Measurements from ENCODE around the gene ATG2A.
A peak's percentile ranks its signal among the peaks of the same experiment; 100 is the strongest.
"Not testable (repeated sequence)": the region's sequence is repeated elsewhere in the genome, so short reads cannot be mapped to it uniquely, and the experiment has no call there.

The ATG2A gene

DNA sequence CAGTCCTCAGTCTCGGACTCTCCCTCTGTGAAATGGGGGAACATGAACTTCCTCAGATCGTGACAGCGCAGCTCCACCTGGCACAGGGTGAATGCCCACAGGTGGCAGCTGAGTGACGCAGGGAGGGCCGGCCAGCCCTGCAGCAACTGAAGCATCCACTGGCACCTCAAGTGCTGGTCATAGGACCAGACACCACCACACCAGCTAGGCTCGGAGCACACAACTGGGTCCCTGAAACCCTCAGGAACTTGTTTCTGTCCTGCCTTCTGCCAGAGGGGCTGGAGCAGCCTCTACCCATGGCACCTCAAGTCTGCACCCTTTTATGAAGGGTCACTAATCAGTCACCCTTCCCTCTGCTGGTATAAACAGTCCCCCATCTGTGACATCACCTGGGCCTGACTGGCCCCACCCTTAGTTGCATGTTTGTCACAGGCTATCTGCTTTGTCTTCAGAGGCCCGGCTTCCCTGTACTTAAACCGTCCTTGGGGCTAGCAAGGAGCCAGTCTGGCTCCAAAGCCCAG lies 65.1 kb downstream of the ATG2A start:
- no peak for DNase-seq

DNA sequence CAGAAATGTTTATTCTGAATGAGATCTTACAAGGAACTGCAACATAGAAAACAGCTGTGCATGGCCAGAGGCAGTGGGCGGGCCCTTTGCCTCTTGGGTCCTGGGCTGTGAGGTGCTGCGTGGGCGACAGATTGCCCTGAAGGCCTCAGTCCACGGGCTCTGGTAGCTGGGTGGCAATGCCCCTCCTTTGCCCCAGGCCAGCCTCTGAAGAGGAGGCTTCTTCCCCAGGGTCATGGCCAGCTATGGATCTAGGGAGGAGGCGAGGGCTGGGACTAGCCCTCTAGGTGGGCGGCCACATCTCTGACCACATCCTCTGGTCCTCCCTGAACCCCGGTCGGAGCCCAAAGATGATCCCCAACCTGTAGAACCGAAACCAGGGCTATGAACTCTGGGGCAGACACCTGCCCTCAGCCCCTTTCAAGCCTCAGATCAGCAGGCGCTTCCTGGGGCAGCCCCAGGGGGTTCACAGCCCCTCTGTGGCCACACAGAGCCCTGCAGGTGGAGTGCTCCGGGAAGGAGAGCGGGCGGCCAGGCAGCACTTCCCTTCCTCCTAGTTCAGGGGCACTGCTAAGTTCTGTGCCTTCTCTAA lies 65.9 kb downstream of the ATG2A start:
- no peak for DNase-seq

DNA sequence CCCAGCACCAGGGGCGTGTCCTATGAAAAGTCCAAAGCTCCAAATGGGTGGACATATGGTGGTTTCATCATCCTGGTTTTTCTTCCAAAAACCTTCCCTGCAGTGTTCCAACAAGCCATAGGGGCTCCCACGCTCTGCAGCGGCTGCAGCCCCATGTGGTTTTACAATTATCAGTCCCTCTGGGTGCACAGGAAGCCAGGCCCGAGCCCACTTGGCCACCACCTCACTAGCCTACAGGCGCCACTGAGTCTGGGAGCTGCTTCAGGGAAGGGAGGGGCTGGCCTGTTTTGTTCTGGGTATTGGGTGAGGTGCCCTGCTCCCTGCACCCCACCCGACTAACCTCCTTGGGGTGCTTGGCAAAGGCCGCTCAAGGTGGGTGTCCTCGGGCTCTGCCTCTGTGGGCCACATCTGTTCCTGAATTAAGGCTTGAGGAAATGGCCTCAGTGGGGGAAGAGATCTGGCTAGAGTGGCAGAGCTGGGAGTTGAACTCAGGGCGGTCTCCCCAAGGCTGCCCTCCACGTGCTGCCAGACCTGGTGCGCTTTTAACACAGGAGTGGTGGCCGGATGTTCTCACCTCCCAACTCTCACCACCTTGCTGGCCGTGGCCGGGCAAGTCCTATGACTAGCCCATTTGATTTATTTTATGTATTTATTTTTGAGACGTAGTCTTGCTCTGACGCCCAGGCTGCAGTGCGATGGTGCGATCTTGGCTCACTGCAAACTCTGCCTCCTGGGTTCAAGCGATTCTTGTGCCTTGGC lies 67.2 kb downstream of the ATG2A start:
- no peak for DNase-seq

DNA sequence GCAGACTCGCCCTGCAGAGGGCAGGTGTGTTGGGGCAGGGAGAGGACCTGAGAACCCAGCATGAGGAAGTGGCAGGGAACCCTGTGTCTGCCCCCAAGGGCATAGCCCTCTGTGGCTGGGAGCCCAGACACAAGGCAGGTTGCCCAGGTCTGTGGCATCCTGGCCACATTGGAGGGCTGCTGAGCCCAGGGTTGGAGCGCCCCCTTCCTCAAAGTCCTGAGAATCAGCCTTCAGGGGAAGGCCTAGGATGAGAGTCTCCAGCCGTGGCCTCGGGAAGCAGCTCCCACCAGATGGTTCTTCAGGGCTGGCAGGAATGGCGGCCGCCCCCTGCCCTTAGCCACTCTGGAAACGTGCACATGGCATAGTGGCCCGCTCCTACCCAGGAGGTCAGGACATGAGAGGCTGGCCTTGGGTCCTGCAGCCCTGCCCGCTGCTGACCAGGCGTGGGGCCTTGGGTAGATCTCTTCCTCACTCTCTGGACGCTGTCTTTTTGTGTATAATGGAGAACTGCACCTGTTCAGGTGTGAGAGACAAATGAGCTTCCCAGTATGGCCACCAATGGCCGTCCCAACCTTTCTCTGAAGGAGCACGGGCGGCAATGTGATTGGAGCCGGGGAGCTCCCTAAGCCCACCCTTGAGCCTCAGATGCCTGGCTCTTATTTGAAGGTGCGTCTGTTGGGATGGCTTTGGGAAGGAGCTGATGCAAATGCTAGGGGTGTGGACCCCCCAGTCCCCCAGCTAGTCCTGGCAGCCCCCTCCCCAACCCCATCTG lies 68.0 kb downstream of the ATG2A start:
- DNase-seq, result peak; percentile 49

DNA sequence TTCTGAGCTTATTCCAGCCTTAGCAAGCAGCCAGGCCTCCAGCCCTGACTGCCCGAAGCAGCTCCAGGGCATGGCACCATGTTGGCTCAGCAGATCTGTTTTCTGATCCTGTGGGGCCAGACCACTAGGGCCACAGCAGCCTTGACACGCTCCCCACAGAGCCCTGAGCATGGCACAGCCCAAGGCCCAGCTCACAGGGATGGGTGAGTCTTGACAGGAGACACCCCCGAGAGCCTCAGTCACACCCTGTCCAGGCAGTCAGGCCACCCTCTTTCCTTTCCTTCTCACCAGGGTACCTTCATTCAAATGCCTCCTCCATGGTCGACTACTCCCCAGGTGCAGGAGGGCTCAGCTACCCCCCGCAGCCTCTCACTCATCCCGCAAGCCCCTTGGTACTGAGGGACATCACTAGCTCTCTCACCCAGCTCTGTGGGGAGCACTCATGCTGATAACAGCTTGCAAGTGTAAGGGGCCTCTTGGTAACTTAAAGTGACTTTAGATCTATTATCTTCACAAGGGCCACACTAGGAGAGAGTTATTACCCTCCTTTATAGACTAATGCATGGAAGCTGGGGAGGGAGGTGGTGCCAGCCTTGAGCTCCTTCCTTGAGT lies 68.7 kb downstream of the ATG2A start:
- no peak for DNase-seq

DNA sequence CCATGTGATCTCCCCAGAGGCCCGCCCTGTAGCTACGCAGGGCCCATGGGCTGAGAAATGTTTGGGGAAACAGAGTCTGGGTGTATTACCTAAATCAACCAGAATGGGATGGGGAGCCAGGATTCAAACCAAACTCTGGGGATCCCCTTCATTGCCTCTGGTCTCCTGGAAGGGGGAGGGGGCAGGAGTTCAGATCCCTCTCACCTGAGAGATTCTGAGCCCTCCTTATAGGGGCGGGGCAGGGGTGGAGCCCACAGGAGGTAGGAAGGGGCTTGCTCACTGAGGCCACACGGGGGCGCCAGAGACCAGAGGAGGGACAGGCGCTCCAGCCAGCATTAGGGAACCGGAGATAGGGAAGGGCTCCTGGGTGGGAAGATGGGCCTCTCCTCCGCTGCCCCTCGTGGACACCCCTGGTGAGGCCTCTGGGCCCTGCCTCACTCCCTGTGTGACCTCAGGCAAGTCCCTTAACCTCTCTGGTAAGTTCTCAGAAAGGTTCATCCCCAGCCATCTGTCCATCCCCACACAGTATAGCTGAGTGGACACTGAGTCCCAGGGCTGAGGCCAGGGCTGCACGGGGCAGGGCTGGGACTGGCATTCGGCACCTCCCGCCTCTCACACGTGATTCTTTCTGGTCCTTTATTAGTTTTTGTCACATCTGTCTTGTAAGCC lies 69.9 kb downstream of the ATG2A start:
- peak; percentile 85 for DNase-seq

DNA sequence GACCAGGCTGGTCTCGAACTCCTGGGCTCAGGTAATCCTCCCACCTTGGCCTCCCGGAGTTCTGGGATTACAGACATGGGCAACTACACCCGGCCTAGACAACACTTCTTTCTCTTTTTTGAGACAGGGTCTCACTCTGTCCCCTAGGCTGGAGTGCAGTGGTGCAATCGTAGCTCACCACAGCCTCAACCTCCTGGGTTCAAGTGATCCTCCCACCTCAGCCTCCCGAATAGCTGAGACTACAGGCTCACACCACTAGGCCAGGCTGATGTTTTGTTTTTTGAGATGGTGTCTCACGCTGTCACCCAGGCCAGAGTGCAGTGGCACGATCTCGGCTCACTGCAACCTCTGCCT lies 71.3 kb downstream of the ATG2A start:
- DNase-seq, result not testable (repeated sequence)

DNA sequence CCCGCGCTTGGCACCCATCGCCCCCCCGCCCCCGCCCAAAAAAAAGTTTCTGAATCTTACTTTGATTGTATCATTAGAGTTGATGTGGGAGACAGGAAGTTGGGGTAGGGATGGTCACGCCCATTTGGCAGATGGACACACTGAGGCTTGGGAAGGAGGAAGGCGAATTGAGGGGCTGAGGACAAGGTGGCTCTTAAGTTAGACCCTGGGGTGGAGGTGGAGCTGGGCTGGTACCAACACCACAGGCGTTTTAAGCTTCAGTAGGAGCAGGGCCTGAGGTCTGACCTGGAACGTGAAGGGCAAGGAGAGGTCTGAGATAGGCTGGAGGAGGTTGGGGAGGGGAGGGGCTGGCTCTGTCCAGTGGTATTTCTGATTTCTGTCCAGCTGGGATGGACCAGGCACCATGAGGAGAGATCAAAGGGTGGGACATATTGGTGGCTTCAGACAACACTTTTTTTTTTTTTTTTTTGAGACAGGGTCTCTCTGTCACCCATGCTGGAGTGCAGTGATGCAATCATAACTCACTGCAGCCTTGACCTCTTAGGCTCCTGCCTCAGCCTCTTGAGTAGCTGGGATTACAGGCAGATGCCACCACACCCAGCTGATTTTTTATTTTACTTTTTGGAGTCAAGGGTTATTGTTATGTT lies 71.8 kb downstream of the ATG2A start:
- DNase-seq, result no peak

All from DMS153 (cell line).